Ectodermal cell (in vitro differentiated cells): ENCODE data around the gene STRN.

Experiments
- H3K27ac ChIP-seq: 2 replicates; pipeline ENCODE4 v1.7.0; 2013; ENCODE audit warnings: mild to moderate bottlenecking, low read depth, low read length; ENCODE audit not compliant: insufficient read depth, poor library complexity, severe bottlenecking
- H3K27me3 ChIP-seq: 2 replicates; pipeline ENCODE4 v1.7.0; 2013; ENCODE audit warnings: mild to moderate bottlenecking, low read length; ENCODE audit not compliant: insufficient read depth, control insufficient read depth, poor library complexity, severe bottlenecking
- H3K36me3 ChIP-seq: one replicate; pipeline ENCODE4 v1.7.0; 2013; ENCODE audit warnings: low read length; ENCODE audit not compliant: control insufficient read depth, insufficient read depth
- H3K4me1 ChIP-seq: one replicate; pipeline ENCODE4 v1.7.0; 2013; ENCODE audit warnings: low read length; ENCODE audit not compliant: control insufficient read depth, insufficient read depth
- H3K4me3 ChIP-seq: 2 replicates; pipeline ENCODE4 v1.7.0; 2013; ENCODE audit warnings: low read depth, low read length, control low read depth; ENCODE audit not compliant: insufficient read depth
- H3K9me3 ChIP-seq: 2 replicates; pipeline ENCODE4 v1.7.0; 2013; ENCODE audit warnings: mild to moderate bottlenecking, low read length, moderate library complexity; ENCODE audit not compliant: control insufficient read depth
- WGBS, 2 experiments: methylation state at CpG; one replicate each; pipeline ENCODE4 v1.1.7; 2013; ENCODE audit warnings: missing lambda C conversion rate in 2 of 2; 5-methylcytosine and 5-hydroxymethylcytosine counted together

STRN gene

GRCh38 chr2:36820942-36821605 is 145.3 kb downstream of the STRN start:
- Histone ChIP-seq H3K27ac (no peak overlapping the region), H3K4me1 (peaks cover 8% of the 10 kb centered on the region), H3K27me3 (no peaks in the 10 kb centered on the region), H3K36me3 (no peaks in the 10 kb centered on the region), H3K9me3 (no peaks in the 10 kb centered on the region), H3K4me3 (no peak overlapping the region)
- 86 to 90% methylated on average over 6 of the region's 7 CpGs for WGBS, 2 experiments

DNA sequence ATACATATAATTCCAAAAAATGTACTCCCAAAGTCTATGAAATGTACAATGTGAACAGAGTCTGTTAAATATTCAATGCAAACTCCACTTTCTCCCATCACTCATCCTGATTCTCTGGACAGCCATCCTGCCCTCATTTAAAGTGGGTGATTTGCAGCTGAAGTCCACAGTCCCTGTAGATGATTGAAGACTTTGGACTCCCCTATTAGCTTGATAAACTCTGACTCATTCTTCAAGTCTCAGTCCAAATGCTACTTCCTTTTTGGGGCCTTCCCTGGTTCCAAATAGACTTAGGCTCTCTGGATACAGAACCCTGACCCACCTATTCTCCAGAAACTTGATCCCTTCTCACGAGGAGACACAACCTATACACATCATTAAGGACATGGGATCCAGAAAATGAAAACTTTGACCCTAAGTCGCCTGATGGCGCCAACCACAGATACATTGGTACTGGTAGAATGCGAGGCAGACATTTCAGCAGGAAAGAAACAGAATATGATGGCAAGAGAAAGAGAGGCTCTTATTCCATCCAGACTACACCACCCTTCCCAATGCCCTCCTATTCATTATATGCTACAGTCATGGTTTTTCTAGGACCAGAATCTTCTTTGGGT is 147.1 kb downstream of the STRN start:
- peaks cover 8% of the 10 kb centered on the region for H3K4me1 ChIP-seq

DNA sequence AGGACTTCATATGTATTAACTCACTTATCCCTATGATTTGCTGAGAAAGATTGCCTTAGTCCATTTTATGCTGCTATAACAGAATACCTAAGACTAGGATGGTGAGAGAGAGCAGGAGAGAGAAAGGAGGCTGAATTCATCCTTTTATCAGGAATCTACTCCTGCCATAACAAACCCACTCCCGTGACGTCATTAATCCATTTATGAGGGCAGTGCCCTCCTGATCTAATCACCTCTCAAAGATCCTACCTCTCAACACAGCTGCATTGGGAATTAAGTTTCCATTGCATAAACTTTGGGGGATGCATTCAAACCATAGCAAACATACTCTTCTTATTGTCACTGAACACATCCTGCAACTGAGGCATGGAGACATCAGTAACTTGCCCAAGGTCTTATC is 147.8 kb downstream of the STRN start:
- Histone ChIP-seq H3K36me3 (no peaks in the 10 kb centered on the region), H3K9me3 (no peaks in the 10 kb centered on the region), H3K27ac (no peak overlapping the region), H3K4me3 (no peak overlapping the region), H3K4me1 (peaks cover 8% of the 10 kb centered on the region), H3K27me3 (no peaks in the 10 kb centered on the region)
- 83 to 87% methylated on average over 2 of the region's 2 CpGs for WGBS, 2 experiments

More for the DNA sequence above, 147.1 kb downstream of the STRN start:
- Histone ChIP-seq H3K27me3 (no peaks in the 10 kb centered on the region), H3K9me3 (no peaks in the 10 kb centered on the region), H3K4me3 (no peak overlapping the region), H3K36me3 (no peaks in the 10 kb centered on the region), H3K27ac (no peak overlapping the region)
- 63 to 84% methylated on average over 4 of the region's 4 CpGs for WGBS, 2 experiments

- no peaks in the 10 kb centered on the region for H3K27me3 ChIP-seq
- H3K4me3 ChIP-seq: no peak overlapping the region
- no peaks in the 10 kb centered on the region for H3K4me1 ChIP-seq
- 58 to 65% methylated on average over 6 of the region's 6 CpGs for WGBS, 2 experiments
- H3K9me3 ChIP-seq: no peaks in the 10 kb centered on the region
- H3K36me3 ChIP-seq: no peaks in the 10 kb centered on the region
- H3K27ac ChIP-seq: no peak overlapping the region
These were observed 154.1 kb downstream of the STRN start for GRCh38 chr2:36812196-36812595.

- 91 to 94% methylated on average over 5 of the region's 5 CpGs for WGBS, 2 experiments
- Histone ChIP-seq H3K27ac (no peak overlapping the region), H3K4me3 (no peak overlapping the region), H3K36me3 (no peaks in the 10 kb centered on the region), H3K4me1 (no peaks in the 10 kb centered on the region), H3K27me3 (no peaks in the 10 kb centered on the region), H3K9me3 (no peaks in the 10 kb centered on the region)
These were observed 155.3 kb downstream of the STRN start for GRCh38 chr2:36811071-36811470.

DNA sequence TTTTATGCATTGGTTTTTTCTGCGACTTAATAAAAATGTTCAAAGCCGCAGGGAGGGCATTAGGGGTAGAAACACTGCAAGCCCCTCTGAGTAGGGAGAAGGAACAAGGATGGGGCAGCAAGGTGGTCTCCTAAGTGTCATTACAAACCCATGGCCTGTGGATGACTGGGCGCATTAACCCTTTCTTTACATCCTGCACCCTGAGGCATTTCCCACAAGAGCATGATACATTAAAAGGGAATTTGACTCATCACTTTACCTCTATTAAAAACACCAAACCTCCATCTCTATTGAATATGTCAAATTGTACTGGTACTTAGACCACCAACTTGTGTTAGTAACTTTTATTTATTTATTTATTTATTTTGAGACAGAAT is 157.3 kb downstream of the STRN start:
- H3K9me3 ChIP-seq: no peaks in the 10 kb centered on the region
- no peak overlapping the region for H3K4me3 ChIP-seq
- 93 to 95% methylated on average over 3 of the region's 3 CpGs for WGBS, 2 experiments
- H3K36me3 ChIP-seq: no peaks in the 10 kb centered on the region
- no peaks in the 10 kb centered on the region for H3K27me3 ChIP-seq
- no peaks in the 10 kb centered on the region for H3K4me1 ChIP-seq
- no peak overlapping the region for H3K27ac ChIP-seq

DNA sequence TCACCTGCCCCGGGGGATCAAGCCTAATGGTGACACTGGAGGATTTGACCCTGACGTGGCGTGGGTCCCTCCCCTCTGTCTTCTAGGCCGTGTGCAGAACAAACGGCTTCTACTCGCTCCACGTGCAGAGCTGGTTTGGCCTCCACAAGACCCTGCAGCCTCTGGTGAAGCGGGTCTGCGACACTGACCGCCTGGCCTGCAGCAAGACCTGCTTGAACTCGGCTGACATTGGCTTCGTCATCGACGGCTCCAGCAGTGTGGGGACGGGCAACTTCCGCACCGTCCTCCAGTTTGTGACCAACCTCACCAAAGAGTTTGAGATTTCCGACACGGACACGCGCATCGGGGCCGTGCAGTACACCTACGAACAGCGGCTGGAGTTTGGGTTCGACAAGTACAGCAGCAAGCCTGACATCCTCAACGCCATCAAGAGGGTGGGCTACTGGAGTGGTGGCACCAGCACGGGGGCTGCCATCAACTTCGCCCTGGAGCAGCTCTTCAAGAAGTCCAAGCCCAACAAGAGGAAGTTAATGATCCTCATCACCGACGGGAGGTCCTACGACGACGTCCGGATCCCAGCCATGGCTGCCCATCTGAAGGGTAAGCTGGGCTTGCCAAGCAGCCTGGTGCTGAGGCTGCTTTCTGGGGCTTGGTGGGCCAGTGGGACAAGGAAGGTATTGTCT is 157.8 kb downstream of the STRN start:
- Histone ChIP-seq H3K4me1 (no peaks in the 10 kb centered on the region), H3K9me3 (no peaks in the 10 kb centered on the region), H3K27ac (no peak overlapping the region), H3K27me3 (no peaks in the 10 kb centered on the region), H3K4me3 (no peak overlapping the region), H3K36me3 (no peaks in the 10 kb centered on the region)
- WGBS, 2 experiments: 94 to 95% methylated on average over 35 of the region's 35 CpGs

GRCh38 chr2:36807223-36807886 is 159.0 kb downstream of the STRN start:
- H3K27ac ChIP-seq: no peak overlapping the region
- H3K27me3 ChIP-seq: no peaks in the 10 kb centered on the region
- no peaks in the 10 kb centered on the region for H3K4me1 ChIP-seq
- 93 to 95% methylated on average over 4 to 5 of the region's 5 CpGs for WGBS, 2 experiments
- no peaks in the 10 kb centered on the region for H3K36me3 ChIP-seq
- H3K9me3 ChIP-seq: no peaks in the 10 kb centered on the region
- H3K4me3 ChIP-seq: no peak overlapping the region

GRCh38 chr2:36805635-36806224 is 160.6 kb downstream of the STRN start:
- Histone ChIP-seq H3K9me3 (no peaks in the 10 kb centered on the region), H3K36me3 (no peaks in the 10 kb centered on the region), H3K4me3 (no peak overlapping the region), H3K27me3 (no peaks in the 10 kb centered on the region), H3K4me1 (no peaks in the 10 kb centered on the region), H3K27ac (no peak overlapping the region)
- 90 to 91% methylated on average over 11 of the region's 11 CpGs for WGBS, 2 experiments

DNA sequence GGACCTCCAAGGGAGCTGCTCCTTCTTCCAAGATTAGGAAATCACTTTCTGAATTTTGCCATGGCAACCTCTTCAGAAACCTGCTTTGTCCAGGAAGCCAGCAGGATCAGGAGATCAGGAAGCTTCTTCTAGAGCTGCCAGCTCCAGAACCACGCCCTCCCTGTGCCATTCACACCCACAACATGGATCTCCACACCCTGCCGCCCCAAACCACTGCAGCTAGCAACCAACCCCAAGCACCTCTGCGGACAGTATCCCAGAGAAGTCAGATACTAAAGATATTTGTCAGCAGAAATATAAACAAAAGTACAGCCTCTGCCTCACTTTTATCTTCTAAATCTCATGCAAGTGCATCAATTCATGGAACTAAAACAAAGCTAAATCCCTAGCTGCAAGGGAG is 163.4 kb downstream of the STRN start:
- no peaks in the 10 kb centered on the region for H3K9me3 ChIP-seq
- no peaks in the 10 kb centered on the region for H3K36me3 ChIP-seq
- 93 to 94% methylated on average over 3 of the region's 3 CpGs for WGBS, 2 experiments
- H3K4me1 ChIP-seq: no peaks in the 10 kb centered on the region
- H3K27me3 ChIP-seq: no peaks in the 10 kb centered on the region
- H3K27ac ChIP-seq: no peak overlapping the region
- H3K4me3 ChIP-seq: no peak overlapping the region
